H1 (cell line): ENCODE measurements around the gene NTNG2. TPM values are rescaled to one million over a fixed set of nuclear protein-coding genes. Genes with fewer than 3 reads are reported as not detected.

Experiments used
- CTCF ChIA-PET: fragments of 300-600 bp; sonication (Branson Sonifier 250); formaldehyde crosslinking; loops from one replicate; lab custom pipeline; 2021; ENCODE audit not compliant: partially characterized antibody; lab: Charles Lee
- POLR2A ChIA-PET: fragments of 300-600 bp; sonication (Branson Sonifier 250); formaldehyde crosslinking; loops from one replicate; lab custom pipeline; 2021; ENCODE audit warnings: inconsistent platforms; ENCODE audit not compliant: partially characterized antibody; lab: Charles Lee
- DNase-seq, 2 experiments: peaks; one replicate each; pipeline versions ENCODE4 v3.0.0 to v3.0.0-alpha.2; 2010 to 2022; ENCODE audit warnings: low spot score in 2 of 2, low read depth in 1 of 2, mixed read lengths in 1 of 2
- FAIRE-seq: peaks from 2 replicates; lab custom pipeline; 2011; peaks lifted over from hg19 to GRCh38; lab: Jason Lieb, UNC
- H2AFZ ChIP-seq: 2 replicates; pipeline ENCODE4 v1.8.1; 2012; ENCODE audit warnings: low read length, inconsistent platforms
- H2AK5ac ChIP-seq: 2 replicates; pipeline ENCODE4 v1.6.1; 2013; ENCODE audit warnings: low read depth, low read length
- H2BK120ac ChIP-seq: replicated peaks from 2 replicates; pipeline ENCODE3; 2013; ENCODE audit warnings: low read depth, low read length, inconsistent platforms
- H2BK12ac ChIP-seq: 2 replicates; pipeline ENCODE4 v1.6.1; 2013; ENCODE audit warnings: low read depth, low read length
- H2BK15ac ChIP-seq: 2 replicates; pipeline ENCODE4 v1.6.1; 2013; ENCODE audit warnings: low read length
- H2BK20ac ChIP-seq: 2 replicates; pipeline ENCODE4 v1.6.1; 2013; ENCODE audit warnings: low read length
- H2BK5ac ChIP-seq: 2 replicates; pipeline ENCODE4 v1.6.1; 2013; ENCODE audit warnings: low read depth, low read length
- H3K14ac ChIP-seq: 2 replicates; pipeline ENCODE4 v1.6.1; 2013; ENCODE audit warnings: inconsistent platforms; ENCODE audit not compliant: insufficient read length
- H3K18ac ChIP-seq: 2 replicates; pipeline ENCODE4 v1.6.1; 2013; ENCODE audit warnings: low read length; ENCODE audit errors: extremely low read depth
- H3K23ac ChIP-seq: 2 replicates; pipeline ENCODE4 v1.6.1; 2013; ENCODE audit warnings: inconsistent platforms; ENCODE audit not compliant: insufficient read length
- H3K23me2 ChIP-seq: 2 replicates; pipeline ENCODE4 v1.6.1; 2013; ENCODE audit warnings: low read depth, low read length
- H3K27ac ChIP-seq: 2 replicates; pipeline ENCODE4 v1.6.1; 2011; ENCODE audit warnings: low read depth, low read length, inconsistent platforms
- H3K27me3 ChIP-seq, 4 experiments: replicated peaks in 1 of 4; 1 replicate in 1 of 4; 2 replicates in 3 of 4; pipeline versions ENCODE4 v1.6.1 to v1.8.1; 2011 to 2013; ENCODE audit warnings: low read length in 3 of 4, mild to moderate bottlenecking in 3 of 4, inconsistent platforms in 2 of 4, mixed read lengths in 2 of 4, moderate library complexity in 1 of 4; ENCODE audit not compliant: control insufficient read depth in 3 of 4, insufficient read depth in 3 of 4; ENCODE audit errors: extremely low read depth in 1 of 4
- H3K36me3 ChIP-seq, 4 experiments: 2 replicates each; pipeline versions ENCODE4 v1.6.1 to v1.8.1; 2011 to 2013; ENCODE audit warnings: mild to moderate bottlenecking in 4 of 4, low read length in 3 of 4, moderate library complexity in 2 of 4, control low read depth in 1 of 4, inconsistent platforms in 1 of 4; ENCODE audit not compliant: insufficient read depth in 4 of 4, control insufficient read depth in 2 of 4
- H3K4ac ChIP-seq: replicated peaks from 2 replicates; pipeline ENCODE3; 2013; ENCODE audit warnings: low read length, low read depth, mixed read lengths, inconsistent platforms; ENCODE audit not compliant: insufficient read length
- H3K4me1 ChIP-seq, 4 experiments: replicated peaks in 1 of 4; 1 replicate in 1 of 4; 2 replicates in 3 of 4; pipeline versions ENCODE4 v1.6.1 to v1.8.1; 2011 to 2013; ENCODE audit warnings: low read length in 3 of 4, inconsistent platforms in 2 of 4, mixed read lengths in 1 of 4; ENCODE audit not compliant: insufficient read depth in 4 of 4, control insufficient read depth in 3 of 4
- H3K4me2 ChIP-seq, 2 experiments: 2 replicates each; pipeline versions ENCODE4 v1.6.1 to v1.8.1; 2011 to 2013; ENCODE audit warnings: low read depth in 2 of 2, low read length in 2 of 2, control low read depth in 1 of 2, inconsistent platforms in 1 of 2, mild to moderate bottlenecking in 1 of 2; ENCODE audit not compliant: insufficient read depth in 1 of 2
- H3K4me3 ChIP-seq, 4 experiments: fragments of 200-600, 300-600 bp in 1 of 4; sonication (generic), shearing (Covaris generic), sonication (Bioruptor Twin) in 1 of 4; 2 replicates each; pipeline versions ENCODE4 v1.5.1 to v1.8.1; 2011 to 2016; ENCODE audit warnings: low read length in 4 of 4, low read depth in 3 of 4, control low read depth in 2 of 4, inconsistent platforms in 2 of 4, mild to moderate bottlenecking in 2 of 4, mixed read lengths in 1 of 4, moderate library complexity in 1 of 4; ENCODE audit not compliant: insufficient read depth in 2 of 4; ENCODE audit errors: extremely low read depth in 1 of 4
- H3K56ac ChIP-seq: replicated peaks from 2 replicates; pipeline ENCODE3; 2013; ENCODE audit warnings: low read depth, mild to moderate bottlenecking, mixed read lengths, low read length, inconsistent platforms; ENCODE audit not compliant: insufficient read length
- H3K79me1 ChIP-seq: 2 replicates; pipeline ENCODE4 v1.6.1; 2013; ENCODE audit warnings: low read depth, low read length, control low read depth
- H3K79me2 ChIP-seq, 2 experiments: 2 replicates each; pipeline versions ENCODE4 v1.6.1 to v1.8.1; 2012 to 2013; ENCODE audit warnings: low read length in 2 of 2, mild to moderate bottlenecking in 2 of 2, inconsistent platforms in 1 of 2; ENCODE audit not compliant: insufficient read depth in 2 of 2, control insufficient read depth in 1 of 2
- H3K9ac ChIP-seq, 4 experiments: replicated peaks in 1 of 4; 1 replicate in 1 of 4; 2 replicates in 3 of 4; pipeline versions ENCODE4 v1.6.1 to v1.8.1; 2011 to 2013; ENCODE audit warnings: low read depth in 3 of 4, low read length in 3 of 4, control low read depth in 2 of 4, mild to moderate bottlenecking in 2 of 4, moderate library complexity in 2 of 4, inconsistent platforms in 1 of 4; ENCODE audit errors: extremely low read depth in 1 of 4
- H3K9me3 ChIP-seq, 2 experiments: 2 replicates each; pipeline versions ENCODE4 v1.6.1 to v1.8.1; 2012 to 2013; ENCODE audit warnings: mild to moderate bottlenecking in 2 of 2, moderate library complexity in 2 of 2, control low read depth in 1 of 2, inconsistent platforms in 1 of 2, low read depth in 1 of 2, low read length in 1 of 2, mixed read lengths in 1 of 2; ENCODE audit not compliant: insufficient read depth in 2 of 2
- H4K20me1 ChIP-seq, 2 experiments: replicated peaks in 1 of 2; 2 replicates each; pipeline versions ENCODE3 to v1.8.1; 2011 to 2013; ENCODE audit warnings: inconsistent platforms in 2 of 2, low read length in 2 of 2, mild to moderate bottlenecking in 1 of 2; ENCODE audit not compliant: insufficient read depth in 2 of 2, control insufficient read depth in 1 of 2
- H4K5ac ChIP-seq: 2 replicates; pipeline ENCODE4 v1.6.1; 2013; ENCODE audit warnings: low read length, low read depth, mixed read lengths, inconsistent platforms; ENCODE audit not compliant: insufficient read length
- H4K8ac ChIP-seq: 2 replicates; pipeline ENCODE4 v1.8.0; 2013; ENCODE audit warnings: mild to moderate bottlenecking, moderate library complexity, low read length, inconsistent platforms; ENCODE audit not compliant: insufficient read depth; ENCODE audit errors: extremely low read depth
- H4K91ac ChIP-seq: replicated peaks from 2 replicates; pipeline ENCODE3; 2013; ENCODE audit warnings: low read length, mixed read lengths, inconsistent platforms; ENCODE audit not compliant: insufficient read length
- BRCA1 ChIP-seq: IDR thresholded peaks from 2 replicates; pipeline ENCODE4 v1.6.1; 2012; ENCODE audit warnings: low read depth, low read length, improper control_type of control experiment
- CREB1 ChIP-seq: IDR thresholded peaks from 2 replicates; pipeline ENCODE4 v1.6.1; 2012; ENCODE audit warnings: inconsistent platforms
- JUN ChIP-seq: IDR thresholded peaks from 2 replicates; pipeline ENCODE4 v1.6.1; 2011; ENCODE audit warnings: low read depth, mild to moderate bottlenecking, improper control_type of control experiment, low read length
- KDM1A ChIP-seq: fragments of 200-600, 300-600 bp; sonication (generic); IDR thresholded peaks from 2 replicates; pipeline ENCODE4 v1.7.1; 2016; ENCODE audit warnings: mild to moderate bottlenecking, low read length, borderline replicate concordance
- KDM4A ChIP-seq: IDR thresholded peaks from one replicate; pipeline ENCODE4 v1.7.1; 2012; ENCODE audit warnings: low read depth, mild to moderate bottlenecking, moderate library complexity, low read length, inconsistent platforms; ENCODE audit not compliant: severe bottlenecking
- SRF ChIP-seq: IDR thresholded peaks from 2 replicates; pipeline ENCODE4 v1.6.1; 2011; ENCODE audit warnings: mild to moderate bottlenecking, low read depth, low read length, moderate library complexity
- WGBS, 2 experiments: shearing (Covaris generic) in 1 of 2; methylation state at CpG; one replicate each; pipeline versions ENCODE4 v1.1.6 to v1.1.7; 2013 to 2015; ENCODE audit warnings: low lambda C conversion rate in 2 of 2, mixed read lengths in 2 of 2, inconsistent platforms in 1 of 2, low coverage in 1 of 2, missing lambda C conversion rate in 1 of 2; ENCODE audit not compliant: insufficient replicate concordance in 2 of 2, insufficient coverage in 1 of 2, insufficient read length in 1 of 2; ENCODE audit errors: extremely low coverage in 1 of 2, missing lambda C conversion rate in 1 of 2; 5-methylcytosine and 5-hydroxymethylcytosine counted together
- polyA plus RNA-seq, 7 experiments: library from polyadenylated mRNA; depleted of rRNA in 3 of 7; stranded (reverse) in 5 of 7; unstranded in 2 of 7; fragments of >200 nt in 5 of 7; fragments of 200-250 nt in 2 of 7; gene quantifications; 1 replicate in 5 of 7; 2 replicates in 1 of 7; 4 replicates in 1 of 7; pipeline versions ENCODE4 v1.2.1 to v1.2.3, GENCODE V29; 2011 to 2013; ENCODE audit warnings: missing spikeins in 2 of 7, mixed read lengths in 2 of 7
- total RNA-seq: library from RNA; stranded (reverse); fragmentation: NEBNext Ultra II Directional; extraction: Animal tissue kit (Norgen Biotek cat#: 25700); gene quantifications from 2 replicates; pipeline ENCODE4 v1.2.1, GENCODE V29; 2021
- TF ChIP-seq, protein P1 (sequence below): IDR thresholded peaks from 2 replicates; pipeline ENCODE4 v1.6.1; 2012; ENCODE audit warnings: inconsistent platforms
- TF ChIP-seq, protein P2 (sequence below): IDR thresholded peaks from 2 replicates; pipeline ENCODE4 v1.6.1; 2011; ENCODE audit warnings: low read depth, mild to moderate bottlenecking, low read length; ENCODE audit not compliant: insufficient read depth

The NTNG2 gene
- total and polyA plus RNA-seq, 2 of the 8 experiments (the other 6 are each of a cell fraction or from before 2014, with no cell fraction given): 1.4 to 1.5 TPM

DNA sequence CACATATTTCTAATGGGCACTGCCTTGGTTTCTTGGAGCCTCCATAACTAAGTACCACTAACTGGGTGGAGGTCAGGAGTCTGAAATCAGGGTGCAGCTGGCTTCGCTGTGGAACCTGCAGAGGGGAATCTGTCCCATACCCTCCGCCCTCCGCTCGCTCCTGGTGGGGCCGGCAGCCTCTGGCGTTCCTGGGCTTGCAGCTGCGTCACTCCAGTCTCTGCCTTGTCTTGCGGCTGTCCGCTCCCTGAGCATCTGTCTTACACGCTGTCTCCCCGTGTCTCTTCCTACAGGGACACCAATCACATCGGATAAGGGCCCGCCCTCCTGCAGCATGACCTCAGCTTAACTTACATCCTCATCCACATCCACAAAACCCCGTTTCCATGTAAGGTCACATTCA lies 45.4 kb downstream of the NTNG2 start:
- ChIA-PET POLR2A (interaction anchor here (0.9 kb wide), 1 partner anchor 18 kb away, joined by 3 read pairs; no protein-coding TSS in a partner anchor), CTCF (interaction anchor here (1.1 to 1.3 kb wide), 2 partner anchors 8 to 29 kb away, joined by 4 to 5 read pairs; no protein-coding TSS in a partner anchor)
- Histone ChIP-seq H4K20me1 (no peaks in the 10 kb centered on the region), H3K79me2 (no peaks in the 10 kb centered on the region), H3K4me3 (no peak overlapping the region), H3K56ac (no peak overlapping the region), H2AFZ (no peak overlapping the region), H3K79me1 (no peaks in the 10 kb centered on the region), H3K36me3 (no peaks in the 10 kb centered on the region), H3K18ac (no peak overlapping the region), H3K27me3 (no peaks in the 10 kb centered on the region), H2BK120ac (no peak overlapping the region), H3K4ac (no peak overlapping the region), H2BK5ac (no peak overlapping the region; the same call in 1 of the 2 replicates), H3K9ac (no peak overlapping the region), H4K5ac (no peak overlapping the region), H2BK20ac (no peak overlapping the region), H3K4me1 (peaks cover 0 to 3% (median 2%) of the 10 kb centered on the region in 4 experiments; a peak in 4 of 7 replicates), H3K23ac (no peak overlapping the region), H3K14ac (no peak overlapping the region), H3K9me3 (no peaks in the 10 kb centered on the region), H4K8ac (no peak overlapping the region), H2BK12ac (no peak overlapping the region), H4K91ac (no peak overlapping the region), H3K23me2 (no peaks in the 10 kb centered on the region), H2BK15ac (no peak overlapping the region), H2AK5ac (peak overlapping the region; percentile 11; the same call in 1 of the 2 replicates), H3K4me2 (no peak overlapping the region), H3K27ac (no peak overlapping the region)
- FAIRE-seq (no peak), DNase-seq (no peak)
- 86% methylated on average over 14 of the region's 14 CpGs; no CpG with 5 or more reads in 1 of the 2 experiments for WGBS, 2 experiments
- TF ChIP-seq, protein P1, sequence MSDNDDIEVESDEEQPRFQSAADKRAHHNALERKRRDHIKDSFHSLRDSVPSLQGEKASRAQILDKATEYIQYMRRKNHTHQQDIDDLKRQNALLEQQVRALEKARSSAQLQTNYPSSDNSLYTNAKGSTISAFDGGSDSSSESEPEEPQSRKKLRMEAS: no peak
- TF ChIP-seq, protein P2, sequence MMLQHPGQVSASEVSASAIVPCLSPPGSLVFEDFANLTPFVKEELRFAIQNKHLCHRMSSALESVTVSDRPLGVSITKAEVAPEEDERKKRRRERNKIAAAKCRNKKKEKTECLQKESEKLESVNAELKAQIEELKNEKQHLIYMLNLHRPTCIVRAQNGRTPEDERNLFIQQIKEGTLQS: no peak
- TF ChIP-seq SRF (no peak), KDM4A (no peak), BRCA1 (no peak), KDM1A (no peak), CREB1 (no peak), JUN (no peak)
